Activated CD8-positive, alpha-beta memory T cell treated with anti-CD3 and anti-CD28 coated beads, Interleukin-2, amount 50 U/mL, for 24 hours (primary cell): ENCODE data around the gene BCAM.
"Not testable (repeated sequence)": the region's sequence is repeated elsewhere in the genome, so short reads cannot be mapped to it uniquely, and the experiment has no call there.

ENCODE experiments used
- DNase-seq: peaks from one replicate; pipeline ENCODE4 v3.0.0-alpha.2; 2020; ENCODE audit errors: extremely low read depth

Gene BCAM

DNA sequence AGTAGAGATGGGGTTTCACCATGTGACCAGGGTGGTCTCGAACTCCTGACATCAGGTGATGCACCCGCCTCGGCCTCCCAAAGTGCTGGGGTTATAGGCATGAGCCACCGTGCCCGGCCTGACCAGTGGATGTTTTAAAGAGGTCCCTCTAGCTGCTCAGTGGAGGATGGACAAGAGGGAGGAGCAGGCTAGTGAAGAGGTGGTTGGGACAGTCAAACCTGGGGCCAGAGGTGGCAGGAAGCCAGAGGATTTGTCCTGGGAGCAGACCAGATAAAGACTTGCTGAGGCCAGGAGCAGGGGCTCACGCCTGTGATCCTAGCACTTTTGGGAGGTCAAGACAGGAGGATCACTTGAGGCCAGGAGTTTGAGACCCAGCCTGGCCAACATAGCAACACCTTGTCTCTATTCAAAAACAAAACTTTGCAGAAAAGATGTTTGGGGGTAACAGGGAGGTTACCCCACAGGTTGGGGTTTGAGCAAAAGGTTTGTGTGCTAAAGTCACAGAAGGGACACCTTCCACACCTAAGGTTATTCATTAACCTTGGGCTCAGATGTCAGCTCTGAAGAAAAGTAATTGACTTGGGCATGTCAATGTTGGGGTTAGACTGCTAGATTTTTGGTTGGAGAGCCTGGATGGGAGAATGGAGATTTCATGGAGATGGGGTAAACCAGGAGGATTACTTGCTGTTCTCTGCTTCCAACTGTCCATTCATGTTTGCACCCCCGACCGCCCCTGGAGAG lies 9.0 kb downstream of the BCAM start:
- no peak for DNase-seq

DNA sequence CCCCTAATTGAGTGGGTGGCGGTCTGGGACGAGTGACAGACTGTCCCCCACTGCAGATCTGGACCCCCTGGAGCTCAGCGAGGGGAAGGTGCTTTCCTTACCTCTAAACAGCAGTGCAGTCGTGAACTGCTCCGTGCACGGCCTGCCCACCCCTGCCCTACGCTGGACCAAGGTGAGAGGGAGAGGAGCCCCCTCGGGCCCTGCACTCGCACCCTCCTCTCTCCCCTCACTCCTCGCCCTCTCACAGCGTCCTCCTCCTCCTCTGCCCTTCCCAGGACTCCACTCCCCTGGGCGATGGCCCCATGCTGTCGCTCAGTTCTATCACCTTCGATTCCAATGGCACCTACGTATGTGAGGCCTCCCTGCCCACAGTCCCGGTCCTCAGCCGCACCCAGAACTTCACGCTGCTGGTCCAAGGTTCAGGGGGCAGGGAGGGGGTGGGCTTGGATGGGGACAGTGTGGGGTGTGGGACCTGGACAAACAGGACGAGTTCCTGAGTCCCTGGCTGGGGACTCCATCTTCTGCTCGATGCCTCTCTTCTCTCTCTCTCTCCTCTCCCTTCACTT lies 9.6 kb downstream of the BCAM start:
- DNase-seq = no peak

DNA sequence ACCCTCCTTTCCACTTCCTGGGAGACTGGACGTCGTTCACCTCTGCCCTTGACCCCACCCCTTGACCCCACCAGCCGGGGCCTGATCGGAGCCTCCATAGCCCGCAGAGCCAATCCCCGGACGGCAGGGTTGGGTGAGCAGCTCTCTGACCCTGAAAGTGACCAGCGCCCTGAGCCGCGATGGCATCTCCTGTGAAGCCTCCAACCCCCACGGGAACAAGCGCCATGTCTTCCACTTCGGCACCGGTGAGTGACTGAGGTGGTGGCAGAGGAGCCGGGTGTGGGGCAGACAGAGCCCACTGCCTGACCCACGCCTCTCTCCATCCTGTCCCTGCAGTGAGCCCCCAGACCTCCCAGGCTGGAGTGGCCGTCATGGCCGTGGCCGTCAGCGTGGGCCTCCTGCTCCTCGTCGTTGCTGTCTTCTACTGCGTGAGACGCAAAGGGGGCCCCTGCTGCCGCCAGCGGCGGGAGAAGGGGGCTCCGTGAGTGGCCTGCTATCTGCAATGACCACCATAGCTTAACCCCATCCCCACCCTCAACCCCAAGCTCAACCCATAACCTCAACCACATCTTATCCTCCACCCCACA lies 10.4 kb downstream of the BCAM start:
- no peak for DNase-seq

DNA sequence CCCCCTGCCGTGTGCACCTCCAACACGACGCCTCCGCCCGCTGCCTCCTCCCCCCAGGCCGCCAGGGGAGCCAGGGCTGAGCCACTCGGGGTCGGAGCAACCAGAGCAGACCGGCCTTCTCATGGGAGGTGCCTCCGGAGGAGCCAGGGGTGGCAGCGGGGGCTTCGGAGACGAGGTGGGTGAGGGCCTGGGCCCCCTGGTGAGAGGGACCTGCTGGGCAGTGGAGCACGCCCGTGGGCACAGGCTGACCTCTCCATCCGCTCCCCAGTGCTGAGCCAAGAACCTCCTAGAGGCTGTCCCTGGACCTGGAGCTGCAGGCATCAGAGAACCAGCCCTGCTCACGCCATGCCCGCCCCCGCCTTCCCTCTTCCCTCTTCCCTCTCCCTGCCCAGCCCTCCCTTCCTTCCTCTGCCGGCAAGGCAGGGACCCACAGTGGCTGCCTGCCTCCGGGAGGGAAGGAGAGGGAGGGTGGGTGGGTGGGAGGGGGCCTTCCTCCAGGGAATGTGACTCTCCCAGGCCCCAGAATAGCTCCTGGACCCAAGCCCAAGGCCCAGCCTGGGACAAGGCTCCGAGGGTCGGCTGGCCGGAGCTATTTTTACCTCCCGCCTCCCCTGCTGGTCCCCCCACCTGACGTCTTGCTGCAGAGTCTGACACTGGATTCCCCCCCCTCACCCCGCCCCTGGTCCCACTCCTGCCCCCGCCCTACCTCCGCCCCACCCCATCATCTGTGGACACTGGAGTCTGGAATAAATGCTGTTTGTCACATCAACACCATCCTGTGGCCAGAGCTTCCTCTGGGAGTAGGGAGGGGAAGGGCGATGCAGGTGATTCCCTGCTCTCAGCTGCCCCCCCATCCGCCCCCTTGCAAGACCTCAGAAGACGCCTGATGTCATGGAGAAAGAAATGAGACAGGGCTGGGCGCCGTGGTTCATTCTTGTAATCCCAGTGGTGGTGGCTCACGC lies 12.0 kb downstream of the BCAM start:
- DNase-seq = no peak

DNA sequence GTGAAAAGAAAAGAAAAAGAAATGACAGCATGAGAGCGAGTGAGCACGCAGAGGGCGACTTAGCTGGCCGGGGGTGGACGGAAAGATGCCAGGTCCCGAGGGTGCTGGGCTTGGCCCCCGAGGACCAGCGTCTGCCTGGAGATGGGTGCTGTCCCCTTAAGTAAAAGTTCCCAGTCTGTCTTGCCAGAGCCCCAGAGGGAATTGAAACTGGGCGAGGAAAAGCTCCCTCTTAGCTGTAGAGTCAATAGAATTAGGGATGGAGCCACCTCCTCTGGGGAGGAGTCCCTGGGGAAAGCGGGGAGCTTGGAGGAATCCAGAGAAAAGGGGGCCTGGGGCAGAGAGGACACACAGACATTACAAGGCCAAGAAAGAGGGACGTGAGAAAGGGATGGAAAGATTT lies 13.3 kb downstream of the BCAM start:
- DNase-seq = no peak

DNA sequence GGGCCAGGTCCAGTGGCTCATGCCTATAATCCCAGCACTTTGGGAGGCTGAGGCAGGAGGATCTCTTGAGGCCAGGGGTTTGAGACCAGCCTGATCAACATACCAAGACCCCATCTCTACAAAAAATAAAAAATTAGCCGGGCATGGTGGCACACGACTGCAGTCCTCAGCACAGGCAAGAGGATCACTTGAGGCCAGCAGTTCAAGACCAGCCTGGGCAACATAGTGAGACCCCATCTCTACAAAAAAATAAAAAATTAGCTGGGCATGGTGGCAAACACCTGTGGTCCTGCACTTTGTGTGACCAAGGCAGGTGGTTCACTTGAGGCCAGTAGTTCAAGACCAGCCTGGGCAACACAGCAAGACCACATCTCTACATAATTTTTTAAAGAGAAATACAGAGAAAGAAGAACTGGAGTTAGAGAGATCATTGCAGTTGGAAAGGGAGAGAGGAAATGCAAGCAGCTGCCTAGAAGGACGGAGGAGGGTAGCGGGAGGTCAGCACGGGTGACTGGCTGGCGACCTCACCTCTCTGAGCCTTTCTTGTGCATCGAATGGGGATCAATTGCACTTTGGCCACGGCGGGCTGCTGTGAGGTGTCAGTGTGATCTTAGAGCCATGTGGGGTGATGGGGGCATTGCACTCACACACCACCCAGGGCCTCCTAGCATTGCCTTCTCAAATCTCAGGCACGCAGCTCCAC lies 13.9 kb downstream of the BCAM start:
- no peak for DNase-seq

DNA sequence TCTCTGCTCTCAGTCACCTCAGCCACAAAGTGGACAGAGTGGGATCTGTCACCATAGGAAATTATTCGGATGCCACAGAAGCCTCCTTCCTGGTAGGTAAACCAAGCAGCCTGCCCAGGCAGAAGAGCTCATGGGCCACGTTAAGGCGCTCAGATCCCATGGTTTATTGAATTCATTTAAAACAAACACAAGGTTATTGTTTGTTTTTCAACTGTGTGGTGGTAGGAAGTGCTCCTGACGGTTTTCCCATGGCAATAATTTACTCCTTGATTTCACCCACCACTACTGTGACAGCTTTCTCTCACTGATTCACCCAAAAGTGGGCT lies 14.4 kb downstream of the BCAM start:
- DNase-seq = no peak

DNA sequence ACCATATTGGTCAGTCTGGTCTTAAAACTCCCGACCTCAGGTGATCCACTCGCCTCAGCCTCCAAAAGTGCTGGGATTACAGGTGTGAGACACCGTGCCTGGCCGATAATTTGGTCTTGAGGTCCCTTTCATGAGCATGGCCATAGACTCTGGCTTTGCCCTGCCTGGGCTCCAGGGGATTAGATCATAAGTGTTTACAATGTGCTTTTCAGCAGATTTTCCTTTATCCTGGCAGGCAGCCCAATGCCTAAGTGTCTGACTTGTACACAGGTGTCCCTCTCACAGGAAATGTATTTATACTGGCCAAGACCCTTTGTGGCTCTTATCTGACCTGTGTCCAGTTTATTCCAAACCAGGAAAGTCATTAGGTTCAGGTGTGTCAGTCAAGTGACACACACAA lies 15.9 kb downstream of the BCAM start:
- DNase-seq = no peak

DNA sequence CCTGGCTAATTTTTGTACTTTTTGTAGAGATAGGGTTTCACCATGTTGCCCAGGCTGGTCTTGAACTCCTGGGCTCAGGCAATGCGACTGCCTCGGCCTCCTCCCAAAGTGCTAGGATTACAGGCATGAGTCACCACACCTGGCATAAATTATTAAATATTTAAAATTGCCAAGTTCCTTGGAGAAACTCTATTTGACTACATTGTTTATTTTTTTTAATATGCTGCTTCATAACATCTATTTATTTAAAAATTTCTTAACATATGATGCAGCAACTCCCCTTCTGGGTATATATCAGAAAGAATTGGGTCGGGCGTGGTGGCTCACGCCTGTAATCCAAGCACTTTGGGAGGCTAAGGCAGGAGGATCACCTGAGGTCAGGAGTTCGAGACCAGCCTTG lies 24.0 kb downstream of the BCAM start:
- DNase-seq = not testable (repeated sequence)

DNA sequence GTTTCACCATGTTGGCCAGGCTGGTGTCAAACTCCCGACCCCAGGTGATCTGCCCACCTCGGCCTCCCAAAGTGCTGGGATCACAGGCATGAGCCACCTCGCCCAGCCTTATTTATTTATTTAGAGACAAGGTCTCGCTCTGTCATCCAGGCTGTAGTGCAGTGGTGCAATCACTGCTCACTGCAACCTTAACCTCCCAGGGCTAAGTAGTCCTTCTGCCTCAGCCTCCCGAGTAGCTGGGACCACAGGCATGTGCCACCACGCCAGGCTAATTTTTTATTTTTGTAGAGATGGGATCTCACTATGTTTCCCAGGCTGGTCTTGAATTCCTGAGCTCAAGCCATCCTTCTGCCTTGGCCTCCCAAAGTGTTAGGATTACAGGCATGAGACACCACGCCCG lies 25.5 kb downstream of the BCAM start:
- not testable (repeated sequence) for DNase-seq

DNA sequence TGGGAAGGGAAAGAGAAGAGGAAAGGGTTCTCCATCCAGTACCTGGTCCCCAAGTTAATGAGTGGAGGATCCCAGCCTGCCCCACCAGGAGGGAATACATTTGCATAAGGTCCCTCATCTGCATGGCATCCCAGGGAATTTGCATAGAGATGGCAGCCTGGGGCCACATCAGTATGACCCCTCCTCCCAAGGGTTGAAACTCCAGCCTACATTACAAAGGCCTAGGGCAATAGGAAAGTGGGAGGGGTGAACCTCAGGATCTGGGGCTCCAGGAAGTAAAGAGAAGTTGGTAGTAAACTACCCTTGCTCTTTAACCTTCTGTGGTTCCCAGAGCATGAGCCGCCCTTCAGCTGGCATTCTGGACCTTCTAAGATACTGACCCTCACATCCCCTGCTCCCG lies 30.4 kb downstream of the BCAM start:
- no peak for DNase-seq

DNA sequence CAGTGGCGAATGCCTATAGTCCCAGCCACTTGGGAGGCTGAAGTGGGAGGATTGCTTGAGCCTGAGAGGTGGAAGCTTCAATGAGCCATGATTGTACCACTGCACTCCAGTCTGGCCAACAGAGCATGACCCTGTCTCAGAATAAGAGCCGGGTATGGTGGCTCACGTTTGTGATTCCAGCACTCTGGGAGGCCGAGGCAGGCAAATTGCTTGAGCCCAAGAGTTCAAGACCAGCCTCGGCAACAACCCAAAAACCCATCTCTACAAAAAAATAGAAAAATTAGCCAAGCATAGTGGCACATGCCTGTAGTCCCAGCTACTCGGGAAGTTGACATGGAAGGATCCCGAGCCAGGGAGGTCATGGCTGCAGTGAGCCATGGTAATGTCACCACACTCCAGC lies 31.9 kb downstream of the BCAM start:
- DNase-seq = no peak

DNA sequence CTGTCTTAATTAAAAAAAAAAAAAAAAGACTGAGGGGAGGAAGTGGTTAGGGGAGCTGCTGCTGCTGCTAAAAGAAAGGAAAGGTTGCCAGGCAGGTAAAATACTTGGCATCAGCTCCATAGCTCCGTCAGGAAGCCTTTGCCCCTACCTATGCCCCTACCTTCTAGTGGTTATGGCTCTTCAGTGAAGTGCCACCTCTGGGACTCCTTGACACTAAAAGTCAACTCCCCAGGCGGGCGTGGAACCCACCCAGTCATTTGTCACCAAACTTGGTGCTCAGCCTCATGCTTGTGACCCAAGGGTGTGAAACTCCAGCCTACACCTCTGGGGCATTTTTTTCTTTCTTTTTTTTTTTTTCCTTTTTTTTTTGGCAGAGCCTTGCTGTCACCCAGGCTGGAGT lies 32.3 kb downstream of the BCAM start:
- DNase-seq = no peak

DNA sequence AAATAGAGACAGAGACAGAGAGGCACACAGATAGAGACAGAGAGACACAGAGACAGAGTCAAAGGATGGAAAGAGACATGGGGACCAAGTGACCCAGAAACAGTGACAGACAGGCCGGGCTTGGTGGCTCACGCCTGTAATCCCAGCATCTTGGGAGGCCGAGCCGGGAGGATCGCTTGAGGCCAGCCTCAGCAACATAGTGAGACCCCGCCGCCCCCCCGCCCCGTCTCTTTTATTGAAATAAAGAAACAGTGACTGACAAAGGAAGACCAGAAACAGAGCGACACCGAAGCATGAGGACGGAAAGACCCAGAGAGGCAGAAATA lies 36.3 kb downstream of the BCAM start:
- no peak for DNase-seq

DNA sequence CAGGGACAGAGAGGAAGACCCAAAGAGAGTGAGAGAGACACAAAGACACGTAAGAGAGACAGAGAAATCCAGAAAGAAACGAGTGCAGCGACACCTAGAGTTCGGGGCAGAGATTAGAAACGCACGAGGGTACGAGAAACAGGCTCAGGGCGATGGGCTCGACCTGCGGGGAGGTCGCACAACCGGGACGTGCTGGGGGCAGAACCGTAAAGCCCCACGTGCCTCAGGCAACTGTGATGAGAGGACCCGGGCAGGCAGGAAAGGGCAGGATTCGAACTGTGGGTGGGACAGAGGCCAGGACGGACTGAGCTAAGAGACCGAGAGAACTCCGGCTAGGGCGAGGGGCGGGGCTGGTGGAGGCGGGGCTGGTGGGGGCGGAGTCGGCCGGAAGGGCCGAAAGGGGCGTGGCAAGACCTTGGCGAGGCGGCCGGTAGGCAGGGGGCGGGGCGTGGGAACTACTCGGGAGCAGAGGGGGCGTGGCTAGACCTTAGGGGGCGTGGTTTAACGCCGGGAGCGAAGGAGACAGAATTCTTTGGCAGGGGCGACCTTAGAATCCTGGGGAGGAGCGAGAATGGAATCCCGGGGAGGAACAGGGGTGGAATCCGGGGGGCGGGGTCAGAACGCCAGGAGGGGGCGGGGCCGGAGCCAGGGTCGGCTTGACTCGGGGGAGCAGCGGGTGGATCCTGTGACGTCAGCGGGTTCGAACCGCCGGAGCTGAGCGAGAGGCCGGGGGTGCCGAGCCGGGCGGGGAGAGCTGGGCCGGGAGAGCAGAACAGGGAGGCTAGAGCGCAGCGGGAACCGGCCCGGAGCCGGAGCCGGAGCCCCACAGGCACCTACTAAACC lies 36.9 kb downstream of the BCAM start, which contains the start of gene NECTIN2:
TSS of gene NECTIN2 (plus strand) at position 686 of the 843 bp plus-strand sequence. CDS start 229 bp downstream, outside the sequence.
- peak; percentile 61 for DNase-seq

DNA sequence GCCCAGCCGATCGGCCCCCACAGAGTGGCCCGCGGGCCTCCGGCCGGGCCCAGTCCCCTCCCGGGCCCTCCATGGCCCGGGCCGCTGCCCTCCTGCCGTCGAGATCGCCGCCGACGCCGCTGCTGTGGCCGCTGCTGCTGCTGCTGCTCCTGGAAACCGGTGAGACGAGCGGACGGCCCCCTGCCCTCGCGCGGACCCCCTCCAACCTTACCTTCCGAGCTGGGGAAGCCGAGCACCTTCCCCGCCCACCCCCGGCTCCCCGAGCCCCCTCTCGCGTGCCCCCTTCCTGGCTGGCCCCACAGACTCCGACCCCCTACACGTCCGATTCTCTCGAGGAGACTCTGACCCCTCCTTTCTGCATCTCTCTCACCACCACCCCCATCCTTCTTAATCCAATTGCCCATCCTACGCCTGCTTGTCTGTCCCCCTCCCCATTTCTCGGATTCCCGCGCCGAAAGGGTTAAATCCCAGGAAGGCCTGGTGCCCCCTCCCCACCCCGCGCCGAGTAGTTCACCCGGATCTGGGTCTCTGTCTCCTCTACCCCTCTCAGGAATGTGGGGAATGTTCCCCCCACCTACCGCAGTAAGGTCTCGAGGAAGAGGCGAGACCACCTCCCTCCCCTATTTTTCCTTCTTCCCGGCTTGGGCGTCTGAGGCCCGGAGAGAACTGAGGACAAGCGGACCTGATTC lies 37.7 kb downstream of the BCAM start:
- no peak for DNase-seq

DNA sequence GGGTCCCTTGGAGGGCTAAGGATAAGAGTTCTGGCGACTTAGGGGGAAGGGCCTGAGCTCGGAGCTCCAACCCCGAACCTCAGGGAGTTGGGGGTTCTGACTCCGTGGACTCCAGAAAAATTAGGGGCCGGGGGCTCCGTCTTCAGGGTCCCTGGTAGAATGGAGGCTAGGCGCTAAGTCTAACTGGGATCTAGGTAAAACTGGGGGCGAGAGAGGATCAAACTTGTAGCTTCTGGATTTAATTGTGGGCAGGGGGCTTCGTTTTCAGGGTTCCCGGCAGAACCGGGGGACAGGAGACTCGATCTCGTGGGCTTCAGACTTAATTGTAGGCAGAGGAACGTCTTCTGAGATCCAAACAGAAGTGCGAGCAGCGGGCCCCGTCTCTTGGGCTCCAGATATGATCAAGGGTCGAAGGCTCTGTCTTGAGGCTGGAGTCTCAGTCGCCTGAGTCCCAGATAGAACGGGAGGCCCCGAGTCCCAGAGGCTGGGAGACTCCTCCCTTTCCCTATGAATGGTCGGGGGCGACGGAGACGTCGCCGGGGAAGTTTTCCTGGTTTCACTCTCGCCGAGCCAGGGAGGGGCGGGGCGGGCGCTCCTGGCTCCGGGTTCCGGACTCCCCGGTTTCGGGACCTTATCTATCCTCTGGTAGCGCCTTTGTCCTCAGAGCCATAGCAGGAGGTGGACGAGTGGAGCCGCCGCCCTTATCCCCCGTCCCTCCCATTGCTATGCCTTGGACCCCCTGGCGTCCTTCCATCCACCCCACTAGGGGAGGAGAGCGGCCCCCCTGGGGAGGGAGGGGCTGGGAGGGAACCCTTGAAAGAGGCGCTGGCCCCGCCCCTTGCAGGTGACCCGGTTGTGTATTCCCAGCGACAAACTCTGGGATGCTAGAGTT lies 38.5 kb downstream of the BCAM start:
- no peak for DNase-seq

DNA sequence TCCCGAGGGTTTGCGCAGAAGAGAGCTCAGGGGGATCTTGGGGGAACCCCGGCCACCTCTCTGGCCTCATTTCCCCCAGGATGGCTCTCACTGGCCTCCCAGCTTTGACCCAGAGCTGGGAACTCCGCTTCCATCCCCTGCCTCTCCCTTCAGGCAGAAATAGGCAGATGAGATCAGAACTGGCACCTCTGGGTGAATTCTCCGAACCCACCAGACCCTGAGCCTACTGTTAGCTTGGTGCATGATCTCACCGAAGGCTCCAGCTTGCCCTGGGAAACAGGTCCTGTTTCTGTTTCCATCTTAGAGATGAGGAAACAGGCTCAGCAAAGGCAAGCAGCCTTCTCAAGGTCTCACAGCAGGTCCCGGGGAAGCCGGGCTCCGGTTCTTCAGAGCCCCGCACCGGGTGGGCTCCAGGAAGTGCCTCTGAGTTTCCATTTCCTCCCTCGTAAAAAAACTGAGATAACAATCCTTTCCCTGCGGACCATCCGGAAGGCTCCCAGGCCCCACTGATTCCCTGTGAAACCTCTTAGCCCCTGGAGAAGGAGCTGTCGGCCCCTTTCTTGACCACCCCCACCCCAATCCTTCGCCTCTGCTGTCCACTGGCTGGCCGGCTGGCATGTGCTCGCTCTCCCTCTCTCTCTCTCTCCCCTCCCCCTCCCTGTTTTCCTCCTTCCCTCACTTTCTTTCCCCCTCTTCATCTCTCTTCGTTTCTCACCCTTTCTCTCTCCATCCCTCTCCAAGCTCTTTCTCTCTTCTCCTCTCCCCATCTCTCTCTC lies 39.3 kb downstream of the BCAM start:
- no peak for DNase-seq
